Esophagus squamous epithelium (tissue), 4 donors: ENCODE measurements around the gene STX18.

Experiments used
- POLR2A ChIP-seq, 4 donors: fragments of 450-650 bp; IDR thresholded peaks; one replicate each; pipeline ENCODE4 v1.6.1; 2017; ENCODE audit warnings: antibody characterized with exemption in 4 of 4, mild to moderate bottlenecking in 4 of 4, moderate library complexity in 3 of 4
- TF ChIP-seq, protein P1 (sequence below), 6 experiments: fragments of 450-650 bp in 4 of 6; fragments of 200-600 bp in 2 of 6; sonication (generic) in 2 of 6; IDR thresholded peaks; one replicate each; pipeline ENCODE4 v1.5.1; 2016 to 2019; ENCODE audit warnings: antibody characterized with exemption in 6 of 6, mild to moderate bottlenecking in 4 of 6, moderate library complexity in 4 of 6

DNA sequence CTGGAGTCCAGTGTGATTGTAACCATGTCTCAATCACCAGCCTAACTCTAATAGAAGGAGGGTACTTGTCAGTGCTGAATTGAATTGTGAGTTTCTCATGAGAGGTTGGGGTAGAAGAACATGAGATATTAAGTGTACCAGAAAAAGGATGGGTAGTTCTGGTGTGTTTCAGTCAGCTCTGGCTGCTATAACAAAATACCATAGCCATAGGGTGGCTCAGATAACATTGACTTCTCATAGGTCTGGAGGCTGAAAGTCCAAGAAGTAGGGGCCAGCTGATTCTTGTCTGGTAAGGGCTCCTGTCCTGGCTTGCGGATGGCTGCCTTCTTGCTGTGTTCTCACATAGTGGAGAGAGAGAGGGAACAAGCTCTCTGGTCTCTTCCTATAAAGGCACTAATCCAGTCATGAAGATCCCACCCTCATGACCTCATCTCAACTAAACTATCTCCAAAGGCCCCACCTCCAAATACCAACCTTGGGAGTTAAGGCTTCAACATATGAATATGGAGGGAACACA, 35.6 kb upstream of the STX18 start:
- TF ChIP-seq, protein P1, sequence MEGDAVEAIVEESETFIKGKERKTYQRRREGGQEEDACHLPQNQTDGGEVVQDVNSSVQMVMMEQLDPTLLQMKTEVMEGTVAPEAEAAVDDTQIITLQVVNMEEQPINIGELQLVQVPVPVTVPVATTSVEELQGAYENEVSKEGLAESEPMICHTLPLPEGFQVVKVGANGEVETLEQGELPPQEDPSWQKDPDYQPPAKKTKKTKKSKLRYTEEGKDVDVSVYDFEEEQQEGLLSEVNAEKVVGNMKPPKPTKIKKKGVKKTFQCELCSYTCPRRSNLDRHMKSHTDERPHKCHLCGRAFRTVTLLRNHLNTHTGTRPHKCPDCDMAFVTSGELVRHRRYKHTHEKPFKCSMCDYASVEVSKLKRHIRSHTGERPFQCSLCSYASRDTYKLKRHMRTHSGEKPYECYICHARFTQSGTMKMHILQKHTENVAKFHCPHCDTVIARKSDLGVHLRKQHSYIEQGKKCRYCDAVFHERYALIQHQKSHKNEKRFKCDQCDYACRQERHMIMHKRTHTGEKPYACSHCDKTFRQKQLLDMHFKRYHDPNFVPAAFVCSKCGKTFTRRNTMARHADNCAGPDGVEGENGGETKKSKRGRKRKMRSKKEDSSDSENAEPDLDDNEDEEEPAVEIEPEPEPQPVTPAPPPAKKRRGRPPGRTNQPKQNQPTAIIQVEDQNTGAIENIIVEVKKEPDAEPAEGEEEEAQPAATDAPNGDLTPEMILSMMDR (IDR thresholded peaks at IDR 0.05) = no peak
- TF ChIP-seq POLR2A (IDR thresholded peaks at IDR 0.05) = no peak
